HepG2 (cell line): ENCODE results near the gene ALMS1. TPM values are rescaled to one million over a fixed set of nuclear protein-coding genes. Genes with fewer than 3 reads are reported as not detected.

Experiments used
- ATAC-seq: fragments of 200-7000 bp; cut with Tn5 transposase; 3 replicates; pipeline ENCODE4 v1.9.1; 2020; ENCODE audit warnings: mild to moderate bottlenecking, moderate library complexity
- BruUV-seq: library from RNA; stranded (reverse); fragments of 400-500 nt; replicated peaks from 2 replicates; lab custom pipeline; 2021; lab: Mats Ljungman, UMichigan
- CTCF ChIA-PET: fragments of 300-600 bp; formaldehyde crosslinking; extraction: SDS; loops from one replicate; lab custom pipeline; 2021; ENCODE audit warnings: low total read pairs, inconsistent platforms, low intra/inter-chr PET ratio; lab: Yijun Ruan, JAX
- POLR2A ChIA-PET: fragments of 350-600 bp; sonication (Branson Sonifier 250); formaldehyde crosslinking; loops from one replicate; lab custom pipeline; 2020; ENCODE audit warnings: antibody characterized with exemption, inconsistent platforms; lab: Yijun Ruan, JAX
- DNase-seq: peaks from one replicate; pipeline ENCODE4 v3.0.0-alpha.2; 2015; ENCODE audit warnings: low spot score
- FAIRE-seq: peaks from 3 replicates; lab custom pipeline; 2011; peaks lifted over from hg19 to GRCh38; lab: Jason Lieb, UNC
- H2AFZ ChIP-seq: one replicate; pipeline ENCODE4 v1.6.1; 2011; ENCODE audit warnings: low read length, inconsistent platforms
- H3K27ac ChIP-seq: fragments of 300-600 bp; 3 replicates; pipeline ENCODE4 v1.8.0; 2011; ENCODE audit warnings: mixed run types, mild to moderate bottlenecking, mixed read lengths, low read length, inconsistent platforms; ENCODE audit not compliant: insufficient read depth; ENCODE audit errors: extremely low read length
- H3K27me3 ChIP-seq, 2 experiments: fragments of 200-600 bp in 1 of 2; 2 replicates in 1 of 2; 3 replicates in 1 of 2; pipeline versions ENCODE4 v1.6.0 to v1.8.0; 2011; ENCODE audit warnings: low read length in 2 of 2, mild to moderate bottlenecking in 2 of 2, moderate library complexity in 2 of 2, inconsistent platforms in 1 of 2; ENCODE audit not compliant: insufficient read depth in 2 of 2, control insufficient read depth in 1 of 2
- H3K36me3 ChIP-seq, 2 experiments: fragments of 200-600 bp in 1 of 2; replicated peaks in 1 of 2; 2 replicates in 1 of 2; 3 replicates in 1 of 2; pipeline versions ENCODE4 v1.5.1 to v1.8.0; 2011; ENCODE audit warnings: low read length in 2 of 2, inconsistent platforms in 1 of 2; ENCODE audit not compliant: insufficient read depth in 2 of 2, control insufficient read depth in 1 of 2
- H3K4me1 ChIP-seq: 2 replicates; pipeline ENCODE4 v1.5.1; 2012; ENCODE audit warnings: low read length, inconsistent platforms; ENCODE audit not compliant: insufficient read depth
- H3K4me2 ChIP-seq: 2 replicates; pipeline ENCODE4 v1.6.0; 2011; ENCODE audit warnings: low read depth, low read length, inconsistent platforms
- H3K4me3 ChIP-seq, 3 experiments: fragments of 200-600 bp in 1 of 3; sonication (generic), shearing (Covaris generic) in 1 of 3; replicated peaks in 1 of 3; 2 replicates each; pipeline ENCODE4 v1.5.1; 2011 to 2016; ENCODE audit warnings: low read length in 3 of 3, inconsistent platforms in 2 of 3, low read depth in 2 of 3, mild to moderate bottlenecking in 2 of 3, control low read depth in 1 of 3, mixed read lengths in 1 of 3; ENCODE audit not compliant: insufficient read depth in 1 of 3
- H3K79me2 ChIP-seq: one replicate; pipeline ENCODE4 v1.6.1; 2011; ENCODE audit warnings: low read length, inconsistent platforms; ENCODE audit not compliant: insufficient read depth
- H3K9ac ChIP-seq: 2 replicates; pipeline ENCODE4 v1.6.0; 2011; ENCODE audit warnings: mild to moderate bottlenecking, low read depth, low read length, inconsistent platforms; ENCODE audit not compliant: insufficient read depth
- H3K9me3 ChIP-seq: 2 replicates; pipeline ENCODE4 v1.5.1; 2012; ENCODE audit warnings: mild to moderate bottlenecking, low read length
- H4K20me1 ChIP-seq: 2 replicates; pipeline ENCODE4 v1.6.0; 2011; ENCODE audit warnings: inconsistent platforms, mild to moderate bottlenecking, low read length, moderate library complexity; ENCODE audit not compliant: insufficient read depth
- BCLAF1 ChIP-seq: fragments of 450-650 bp; IDR thresholded peaks from 2 replicates; pipeline ENCODE4 v1.6.1; 2017; ENCODE audit warnings: mild to moderate bottlenecking
- MXD3 ChIP-seq: IDR thresholded peaks from 2 replicates; pipeline ENCODE4 v1.6.1; 2016; ENCODE audit warnings: mild to moderate bottlenecking, missing biosample characterization, missing genetic modification reagents
- MYNN ChIP-seq: sonication (generic); formaldehyde crosslinking; IDR thresholded peaks from 2 replicates; pipeline ENCODE4 v1.4.0; 2020; ENCODE audit warnings: mild to moderate bottlenecking, low read depth, missing genetic modification reagents
- RAD21 ChIP-seq: fragments of 450-650 bp; formaldehyde crosslinking; IDR thresholded peaks from 2 replicates; pipeline ENCODE4 v1.5.0; 2020; ENCODE audit warnings: mild to moderate bottlenecking
- RBFOX2 ChIP-seq: fragments of 200-400 bp; formaldehyde crosslinking; IDR thresholded peaks from 2 replicates; pipeline ENCODE4 v1.6.1; 2017; ENCODE audit warnings: low read depth, mild to moderate bottlenecking, low read length
- ZBED4 ChIP-seq: sonication (generic); formaldehyde crosslinking; IDR thresholded peaks from 2 replicates; pipeline ENCODE4 v1.4.0; 2020; ENCODE audit warnings: missing genetic modification reagents, borderline replicate concordance
- ZBTB7B ChIP-seq: sonication (generic); formaldehyde crosslinking; IDR thresholded peaks from 2 replicates; pipeline ENCODE4 v1.4.0; 2020; ENCODE audit warnings: missing genetic modification reagents
- ZFP41 ChIP-seq: sonication (generic); formaldehyde crosslinking; IDR thresholded peaks from 2 replicates; pipeline ENCODE4 v1.4.0; 2020; ENCODE audit warnings: mild to moderate bottlenecking, missing genetic modification reagents, borderline replicate concordance
- ZNF251 ChIP-seq: sonication (generic); formaldehyde crosslinking; IDR thresholded peaks from 2 replicates; pipeline ENCODE4 v1.9.0; 2021; ENCODE audit warnings: mild to moderate bottlenecking, missing genetic modification reagents
- ZNF263 ChIP-seq: sonication (generic); formaldehyde crosslinking; IDR thresholded peaks from 2 replicates; pipeline ENCODE4 v1.4.0; 2020; ENCODE audit warnings: missing genetic modification reagents
- ZNF281 ChIP-seq: sonication (generic); formaldehyde crosslinking; IDR thresholded peaks from 2 replicates; pipeline ENCODE4 v1.4.0; 2020; ENCODE audit warnings: missing genetic modification reagents, borderline replicate concordance
- ZNF333 ChIP-seq: sonication (generic); formaldehyde crosslinking; IDR thresholded peaks from 2 replicates; pipeline ENCODE4 v1.4.0; 2020; ENCODE audit warnings: mild to moderate bottlenecking, missing genetic modification reagents, borderline replicate concordance
- ZNF567 ChIP-seq: sonication (generic); formaldehyde crosslinking; IDR thresholded peaks from 2 replicates; pipeline ENCODE4 v1.8.1; 2023; ENCODE audit warnings: mild to moderate bottlenecking, missing genetic modification reagents, borderline replicate concordance
- ZNF841 ChIP-seq: sonication (generic); formaldehyde crosslinking; IDR thresholded peaks from 2 replicates; pipeline ENCODE4 v1.8.1; 2023; ENCODE audit warnings: missing genetic modification reagents, borderline replicate concordance
- ZSCAN21 ChIP-seq: sonication (generic); formaldehyde crosslinking; IDR thresholded peaks from 2 replicates; pipeline ENCODE4 v1.8.0; 2022; ENCODE audit warnings: mild to moderate bottlenecking, missing genetic modification reagents, moderate library complexity, borderline replicate concordance
- whole genome bisulfite sequencing: methylation state at CpG from one replicate; pipeline ENCODE4 v1.1.6; 2017; ENCODE audit warnings: low lambda C conversion rate; 5-methylcytosine and 5-hydroxymethylcytosine counted together
- in situ Hi-C: cut with HindIII; loops from 2 replicates; pipeline ENCODE4 v1.10.0; 2017; ENCODE audit warnings: low pct_unique_long_range_greater_than_20kb; ENCODE audit not compliant: extremely low pct_ligation_motif_present
- intact Hi-C: fragments of 100-400 bp; cut with micrococcal nuclease; formaldehyde crosslinking; loops from one replicate; pipeline ENCODE4 v1.10.0; 2022; ENCODE audit not compliant: unreplicated experiment
- polyA plus RNA-seq, 8 experiments: library from polyadenylated mRNA; depleted of rRNA in 3 of 8; stranded (reverse) in 7 of 8; unstranded in 1 of 8; fragments of >200 nt; fragmentation: Illumina TruSeq in 4 of 8; extraction: Trizol in 4 of 8; gene quantifications; 2 replicates each; pipeline versions ENCODE4 v1.2.1 to v1.2.3, GENCODE V29; 2011 to 2016; ENCODE audit warnings: low read depth in 4 of 8, missing spikeins in 1 of 8, mixed read lengths in 1 of 8; ENCODE audit not compliant: insufficient read depth in 1 of 8
- total RNA-seq, 5 experiments: library from RNA; depleted of rRNA; stranded (reverse); fragments of >200 nt; fragmentation: Illumina TruSeq; extraction: Trizol; gene quantifications; 2 replicates each; pipeline ENCODE4 v1.2.3, GENCODE V29; 2016; ENCODE audit warnings: low read depth in 1 of 5

Gene ALMS1
- total and polyA plus RNA-seq, 2 of the 13 experiments (the other 11 are each of a cell fraction or from before 2014, with no cell fraction given), result 12.9 to 21.2 TPM

GRCh38 chr2:73414696-73415095 is 29.1 kb downstream of the ALMS1 start:
- Histone ChIP-seq H3K9ac (no peak overlapping the region), H3K9me3 (no peaks in the 10 kb centered on the region), H3K4me3 (no peak overlapping the region), H3K27ac (no peak overlapping the region), H2AFZ (no peak overlapping the region), H3K27me3 (no peaks in the 10 kb centered on the region), H4K20me1 (no peaks in the 10 kb centered on the region), H3K4me2 (no peak overlapping the region), H3K36me3 (peaks cover 4 to 9% of the 10 kb centered on the region in 2 experiments), H3K79me2 (no peaks in the 10 kb centered on the region), H3K4me1 (no peaks in the 10 kb centered on the region)
- FAIRE-seq, result no peak
- ChIA-PET CTCF (no interaction called here), POLR2A (no interaction called here)
- no peak for DNase-seq
- no TSS peak for BruUV-seq
- 98% methylated on average over 3 of the region's 3 CpGs for WGBS
- intact Hi-C loops, result no loop called here
- no peak for ATAC-seq
- in situ Hi-C loops, result no loop called here
- TF ChIP-seq ZSCAN21 (CRISPR knock-in tag), result no peak
- no peak for TF ChIP-seq ZNF333 (CRISPR knock-in tag)
- no peak for TF ChIP-seq MXD3 (CRISPR knock-in tag)
- TF ChIP-seq RBFOX2, result no peak
- TF ChIP-seq MYNN (CRISPR knock-in tag), result no peak
- TF ChIP-seq ZBTB7B (CRISPR knock-in tag), result no peak
- TF ChIP-seq ZNF281 (CRISPR knock-in tag), result no peak
- no peak for TF ChIP-seq ZFP41 (CRISPR knock-in tag)
- TF ChIP-seq ZNF567 (CRISPR knock-in tag), result no peak
- no peak for TF ChIP-seq ZNF841 (CRISPR knock-in tag)
- no peak for TF ChIP-seq ZNF251
- TF ChIP-seq ZNF263 (CRISPR knock-in tag), result no peak
- TF ChIP-seq BCLAF1, result no peak
- TF ChIP-seq RAD21 (CRISPR knock-in tag), result no peak
- no peak for TF ChIP-seq ZBED4 (CRISPR knock-in tag)
